NCI-H774 (cell line): Measurements from ENCODE around the gene MLYCD.
"Not testable (repeated sequence)": the region's sequence is repeated elsewhere in the genome, so short reads cannot be mapped to it uniquely, and the experiment has no call there.

Experiments used
- DNase-seq: peaks from one replicate; lab custom pipeline; 2025; lab: John Stamatoyannopoulos, UW

MLYCD gene

DNA sequence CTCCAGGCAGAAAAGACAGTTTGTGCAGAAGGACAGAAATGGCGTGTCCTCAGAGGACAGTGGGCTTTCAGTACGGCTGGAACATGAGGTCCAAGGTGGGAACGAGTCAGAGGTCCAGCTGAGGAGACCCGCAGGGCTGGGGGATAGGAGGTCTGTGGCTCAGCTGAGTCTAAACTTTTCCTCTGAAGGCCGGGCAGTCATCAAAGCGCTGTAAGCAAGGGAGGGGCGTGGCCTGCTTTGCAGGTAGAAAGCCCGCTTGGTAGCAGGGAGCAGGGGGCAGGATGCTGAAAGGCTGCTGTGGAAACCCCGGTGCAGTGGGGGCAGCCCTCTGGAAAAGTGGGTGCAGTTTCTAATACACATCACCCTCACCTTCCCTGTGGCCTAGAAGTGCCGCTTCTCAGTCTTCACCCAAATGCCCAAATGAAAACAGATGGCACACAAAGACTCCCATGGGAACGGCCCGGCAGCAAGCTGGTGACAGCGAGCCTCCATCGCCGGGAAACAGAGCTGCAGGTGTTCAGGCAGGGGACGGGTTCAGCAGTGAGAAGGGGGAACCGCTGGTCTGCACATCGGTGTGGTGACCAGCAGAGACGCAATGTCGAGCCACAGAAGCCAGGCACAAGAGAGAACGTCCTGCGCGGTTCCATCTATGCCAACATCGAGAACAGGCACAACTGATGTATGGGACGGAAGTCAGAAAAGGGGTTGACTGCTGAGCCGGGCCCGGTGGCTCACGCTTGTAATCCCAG, 41.9 kb downstream of the MLYCD start:
- DNase-seq: no peak

DNA sequence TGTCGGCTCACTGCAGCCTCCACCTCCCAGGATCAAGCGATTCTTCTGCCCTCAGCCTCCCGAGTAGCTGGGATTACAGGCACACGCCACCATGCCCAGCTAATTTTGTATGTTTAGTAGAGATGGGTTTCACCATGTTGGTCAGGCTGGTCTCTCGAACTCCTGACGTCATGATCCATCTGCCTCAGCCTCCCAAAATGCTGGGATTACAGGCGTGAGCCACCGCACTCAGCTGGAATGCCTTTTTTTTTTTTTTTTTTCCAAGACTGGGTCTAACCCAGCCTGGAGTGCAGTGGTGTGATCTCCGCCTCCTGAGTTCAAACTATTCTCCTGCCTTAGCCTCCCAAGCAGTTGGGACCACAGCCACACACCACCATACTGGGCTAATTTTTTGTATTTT, 42.6 kb downstream of the MLYCD start:
- DNase-seq: not testable (repeated sequence)

DNA sequence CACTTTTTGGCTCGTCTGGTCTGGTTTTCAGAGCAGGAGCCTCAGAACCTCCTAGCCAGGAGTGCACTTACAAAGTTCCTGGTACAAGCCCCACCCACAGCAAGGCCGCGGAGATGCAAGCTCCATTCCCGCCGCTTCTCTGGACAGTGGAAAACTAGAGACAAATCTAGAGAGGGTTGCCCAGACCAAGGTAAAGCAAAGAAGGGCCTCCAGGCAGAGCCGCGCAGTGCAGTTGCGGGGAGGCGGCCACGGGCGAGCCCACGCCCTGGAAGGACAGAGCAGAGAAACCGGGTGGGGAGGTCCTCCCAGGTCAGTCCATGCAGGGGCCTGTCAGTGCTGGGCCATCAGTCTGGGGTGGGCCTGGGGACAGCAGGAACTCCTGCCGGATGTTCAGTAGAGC, 43.2 kb downstream of the MLYCD start:
- DNase-seq: no peak

DNA sequence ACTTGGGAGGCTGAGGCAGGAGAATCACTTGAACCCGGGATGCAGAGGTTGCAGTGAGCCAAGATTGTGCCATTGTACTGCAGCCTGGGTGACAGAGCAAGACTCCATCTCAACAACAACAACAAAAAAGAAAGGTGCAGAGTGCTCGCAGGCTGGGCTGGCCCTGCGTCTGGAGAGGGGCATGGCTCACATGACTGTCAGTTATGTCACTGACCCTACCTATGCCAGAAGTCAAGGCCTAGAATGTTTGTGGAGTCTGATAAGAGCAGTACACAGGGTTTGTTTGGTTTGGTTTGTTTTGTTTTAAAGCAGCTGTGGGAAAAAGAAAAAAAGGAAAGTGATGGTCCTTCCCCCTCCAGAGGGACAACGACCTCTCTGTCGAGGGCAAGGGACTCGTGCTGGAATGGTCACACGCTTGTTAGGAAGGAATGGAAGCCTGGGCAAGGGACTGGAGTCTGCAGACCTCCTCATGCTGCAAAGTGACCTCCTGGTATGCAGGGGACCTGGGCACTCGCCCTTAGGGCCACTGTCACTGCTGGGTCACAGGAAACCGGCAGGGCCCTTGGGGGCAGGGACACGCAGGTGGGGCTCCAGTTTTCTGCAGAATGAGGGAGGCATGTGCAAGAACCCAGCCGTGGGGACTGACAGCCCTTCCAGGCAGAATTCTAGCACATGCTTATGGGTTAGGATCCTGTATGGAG, 44.0 kb downstream of the MLYCD start:
- DNase-seq: no peak

DNA sequence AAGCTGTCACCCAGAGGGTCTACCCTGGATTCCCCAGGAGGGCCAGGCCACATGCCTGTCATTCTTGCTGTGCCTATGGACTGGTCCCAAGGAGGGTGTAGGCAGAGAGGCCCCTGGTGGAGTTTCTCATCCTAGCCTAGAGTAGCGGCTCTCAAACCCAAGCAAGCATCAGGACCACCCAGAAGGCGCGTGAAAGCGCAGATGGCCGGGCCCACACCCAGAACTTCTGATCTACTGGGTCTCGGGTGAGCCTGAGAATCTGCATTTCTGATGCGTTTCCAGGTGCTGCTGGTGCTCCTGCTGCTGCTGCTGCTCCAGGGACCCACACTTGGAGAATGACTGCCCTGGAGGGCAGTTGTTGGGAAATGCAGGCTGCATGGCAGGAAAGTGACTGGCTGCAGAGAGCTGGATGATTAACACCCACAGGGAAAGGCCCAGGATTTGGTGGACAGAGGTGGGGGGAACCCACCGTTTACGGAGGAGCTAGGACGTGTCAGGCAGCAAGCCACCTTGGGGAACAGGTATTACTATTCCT, 44.7 kb downstream of the MLYCD start:
- no peak for DNase-seq

DNA sequence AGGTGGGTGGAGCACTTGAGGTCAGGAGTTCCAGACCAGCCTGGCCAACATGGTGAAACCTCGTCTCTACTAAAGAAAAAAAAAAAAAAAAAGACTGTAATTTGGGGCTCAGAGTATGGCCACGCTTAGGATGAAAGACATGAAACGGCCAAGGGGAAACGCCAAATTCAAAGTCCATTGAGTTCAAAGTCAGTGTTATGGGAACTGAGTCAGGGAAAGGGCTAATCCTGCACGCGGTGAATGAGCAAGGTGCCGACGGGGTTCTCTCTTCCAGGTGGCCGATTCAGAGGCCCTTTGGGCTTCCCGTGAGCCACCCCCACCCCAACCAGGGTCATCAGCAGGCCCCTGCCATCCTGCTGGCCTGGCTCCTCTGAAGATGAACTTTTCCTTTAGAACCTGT, 46.7 kb downstream of the MLYCD start:
- DNase-seq: no peak

DNA sequence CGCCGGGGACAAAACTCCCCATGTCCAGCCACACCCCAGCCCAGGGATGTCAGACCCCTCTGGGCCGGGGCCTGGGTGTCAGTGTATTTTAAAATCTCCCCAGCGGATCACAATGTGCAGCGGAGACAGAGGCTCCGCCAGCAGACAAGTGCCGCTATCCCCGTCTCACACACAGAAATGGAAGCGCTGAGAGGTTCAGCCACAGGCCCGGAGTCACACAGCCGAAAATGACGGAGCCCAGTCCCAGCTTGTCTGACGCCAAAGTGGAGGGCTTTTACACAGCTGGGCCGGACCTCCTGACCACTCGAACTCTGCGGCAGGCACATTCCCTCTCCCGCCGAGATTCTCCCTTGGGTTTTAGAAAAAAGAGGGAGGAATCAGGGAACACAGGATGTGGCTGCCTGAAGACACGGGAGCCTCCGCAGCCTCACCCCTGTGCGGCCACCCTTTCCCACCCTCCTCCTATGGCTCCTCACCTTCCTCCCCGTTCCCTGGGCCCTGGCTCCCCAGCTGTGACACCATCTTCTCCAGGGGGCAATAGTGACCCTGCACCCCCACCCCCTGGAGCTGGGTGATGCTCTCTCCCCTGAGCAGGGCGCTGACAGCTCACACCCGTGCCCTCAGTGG, 47.4 kb downstream of the MLYCD start:
- DNase-seq: no peak

DNA sequence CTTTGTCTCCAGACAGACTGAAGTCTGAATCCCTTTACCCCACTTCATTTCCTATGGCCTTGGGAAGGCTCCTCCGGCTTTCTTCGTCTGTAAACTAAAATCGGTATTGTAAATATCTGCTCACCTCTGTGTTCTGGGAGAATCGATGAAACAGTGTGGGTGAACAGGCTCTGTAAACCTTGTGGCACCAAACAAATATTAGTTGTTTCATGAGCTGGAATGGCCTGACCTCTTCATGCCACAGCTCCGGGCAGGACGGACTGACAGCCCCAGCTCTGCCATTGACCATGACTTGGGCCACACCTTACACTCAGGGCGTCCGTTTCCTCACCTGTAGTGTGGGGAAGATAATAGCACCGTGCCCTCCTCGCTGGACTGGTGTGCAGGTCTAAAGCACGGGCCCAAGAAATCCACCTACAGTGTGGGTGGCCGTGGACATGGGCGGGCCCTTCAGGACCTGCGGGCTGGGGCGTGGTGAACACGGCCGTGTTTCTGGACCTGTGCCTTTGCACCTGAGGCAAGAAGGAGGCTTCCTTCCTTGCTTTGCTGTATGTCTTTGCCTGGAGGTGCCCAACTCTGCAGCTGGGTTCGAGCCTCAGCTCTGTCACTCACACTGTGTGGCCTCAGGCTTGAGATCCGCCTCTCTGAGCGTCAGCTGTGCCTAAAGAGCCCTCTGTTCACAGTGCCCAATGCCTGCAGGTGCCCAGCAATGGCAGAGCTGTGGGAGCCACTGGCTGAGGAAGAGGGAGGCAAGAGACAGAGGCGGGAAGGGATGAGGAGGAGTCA, 48.1 kb downstream of the MLYCD start:
- no peak for DNase-seq

DNA sequence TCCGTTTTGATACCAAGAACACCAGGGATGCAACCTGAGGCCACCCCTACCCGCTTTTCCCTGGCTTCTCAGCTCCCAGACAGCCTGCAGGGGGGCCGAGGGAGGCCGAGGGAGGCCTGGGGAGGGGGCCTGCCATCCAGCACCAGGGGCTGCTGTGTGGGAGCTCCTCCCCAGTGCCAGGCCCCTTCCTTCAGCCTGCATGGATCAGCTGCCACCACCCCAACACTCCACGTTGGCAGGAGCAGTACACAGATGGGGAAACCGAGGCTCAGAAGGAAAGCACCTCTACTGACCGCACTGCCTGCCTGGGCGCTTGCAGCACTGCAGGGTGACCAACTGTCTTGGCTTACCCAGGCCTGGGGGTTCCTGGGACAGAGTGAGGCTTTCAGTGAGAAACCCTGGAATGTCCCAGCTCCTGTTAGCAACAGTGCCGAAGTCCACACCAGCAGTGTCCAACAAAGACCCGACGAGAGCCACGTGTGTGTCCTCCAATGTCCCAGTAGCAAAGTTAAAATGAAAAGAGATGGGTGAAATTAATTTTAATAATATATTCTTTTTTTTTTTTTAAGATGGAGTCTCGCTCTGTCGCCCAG, 48.8 kb downstream of the MLYCD start:
- DNase-seq: no peak

DNA sequence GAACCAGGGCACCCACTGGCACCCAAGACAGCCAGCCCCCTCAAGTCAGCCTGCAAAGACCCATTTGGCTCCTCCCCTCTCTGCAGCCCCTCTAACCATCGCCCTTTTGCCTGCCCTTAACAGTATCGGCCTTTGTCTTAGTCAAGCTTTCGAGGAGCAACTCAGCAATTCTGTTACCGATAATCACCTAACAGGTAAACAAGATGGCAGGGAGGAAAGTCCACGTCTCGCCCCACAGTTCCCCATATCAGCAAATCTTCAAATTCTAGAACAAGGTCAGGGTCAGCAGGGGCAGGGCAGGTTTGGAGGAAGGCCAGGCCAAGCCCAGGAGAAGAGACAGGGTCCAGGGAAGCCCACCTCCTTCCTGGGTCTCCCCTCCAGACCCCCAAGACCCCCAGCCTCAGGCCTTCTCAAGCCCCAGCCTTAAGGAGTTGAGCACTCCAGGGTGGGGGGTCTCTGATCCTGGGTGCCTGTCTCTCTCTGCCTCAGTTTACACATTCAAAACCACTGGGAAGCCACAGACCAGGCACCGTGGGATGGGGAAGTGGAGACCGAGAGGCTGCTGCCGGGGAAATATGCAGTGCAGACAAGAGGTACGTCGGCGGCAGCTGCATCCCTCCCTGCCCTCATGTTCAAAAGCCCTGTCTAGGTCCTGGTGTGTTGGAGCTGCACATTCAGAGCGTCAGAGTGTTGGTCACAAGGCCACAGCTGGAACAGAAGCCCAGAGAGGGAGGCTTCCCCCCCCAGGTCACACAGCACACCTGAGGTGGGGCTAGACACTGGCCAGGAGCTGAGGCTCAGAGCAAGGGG, 50.2 kb downstream of the MLYCD start:
- no peak for DNase-seq

DNA sequence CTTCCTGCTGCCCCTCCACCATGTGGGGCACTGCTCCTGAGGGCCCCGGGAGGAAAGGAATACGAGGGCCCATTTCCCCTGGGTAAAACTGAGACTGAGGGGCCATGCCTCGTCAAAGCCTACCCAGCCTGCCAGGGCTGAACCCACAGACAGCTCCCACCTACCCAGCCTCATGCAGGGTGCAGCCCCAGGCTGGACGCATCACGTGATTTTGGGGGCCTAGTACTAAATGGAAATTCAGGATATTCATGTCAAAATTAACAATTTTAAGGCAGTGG, 50.7 kb downstream of the MLYCD start:
- DNase-seq: no peak

DNA sequence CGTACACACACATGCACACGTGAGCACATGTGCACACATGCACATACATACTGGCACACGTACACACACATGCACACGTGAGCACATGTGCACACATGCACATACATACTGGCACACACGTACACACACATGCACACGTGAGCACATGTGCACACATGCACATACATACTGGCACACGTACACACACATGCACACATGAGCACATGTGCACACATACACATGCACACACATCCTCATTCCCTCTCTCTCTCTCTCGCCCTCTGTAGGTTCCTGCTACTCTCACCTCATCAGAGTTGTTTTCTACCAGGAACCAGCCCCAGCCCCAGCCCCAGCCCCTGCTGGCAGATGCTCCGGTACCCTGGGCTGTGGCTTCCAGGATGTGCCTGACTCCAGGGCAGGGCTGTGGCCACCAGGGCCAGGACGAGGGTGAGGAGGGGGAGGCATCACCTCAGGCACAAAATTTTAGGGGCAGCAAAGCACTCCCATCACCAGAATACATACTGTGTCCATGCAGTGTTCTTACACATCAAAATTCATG, 52.0 kb downstream of the MLYCD start:
- DNase-seq: not testable (repeated sequence)

DNA sequence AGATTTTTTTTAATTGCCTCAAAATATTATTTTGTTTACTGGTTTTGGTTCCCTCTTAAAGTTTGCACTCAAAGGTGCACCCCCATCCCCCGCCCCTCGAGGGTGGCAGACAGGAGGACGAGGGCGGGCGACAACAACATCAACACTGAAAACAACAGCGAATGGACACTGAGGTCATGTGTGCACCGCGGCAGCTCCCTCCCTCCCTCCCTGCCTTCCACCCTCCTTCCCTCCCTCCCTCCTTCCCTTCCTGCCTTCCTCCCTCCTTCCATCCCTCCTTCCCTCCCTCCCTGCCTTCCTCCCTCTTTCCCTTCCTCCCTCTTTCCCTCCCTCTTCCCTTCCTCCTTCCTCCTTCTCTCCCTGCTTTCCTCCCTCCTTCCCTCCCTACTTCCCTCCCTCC, 52.6 kb downstream of the MLYCD start:
- no peak for DNase-seq

DNA sequence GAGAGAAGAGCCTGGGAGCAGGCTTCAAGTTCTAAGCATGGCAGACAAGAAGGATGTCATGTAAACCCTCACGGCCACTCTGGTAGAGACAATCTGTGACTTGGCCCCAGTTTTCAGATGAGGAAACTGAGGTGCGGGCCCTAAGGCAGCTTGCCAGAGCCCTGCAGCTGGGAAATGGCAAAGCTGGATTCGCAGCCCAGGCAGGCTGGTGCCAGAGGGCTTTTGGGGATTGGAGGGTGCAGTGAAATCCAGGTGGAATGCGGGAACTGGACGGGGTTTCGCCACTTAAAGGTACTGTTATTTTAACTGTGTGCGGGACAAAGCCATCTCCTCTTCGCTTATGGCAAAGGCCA, 53.6 kb downstream of the MLYCD start:
- no peak for DNase-seq

DNA sequence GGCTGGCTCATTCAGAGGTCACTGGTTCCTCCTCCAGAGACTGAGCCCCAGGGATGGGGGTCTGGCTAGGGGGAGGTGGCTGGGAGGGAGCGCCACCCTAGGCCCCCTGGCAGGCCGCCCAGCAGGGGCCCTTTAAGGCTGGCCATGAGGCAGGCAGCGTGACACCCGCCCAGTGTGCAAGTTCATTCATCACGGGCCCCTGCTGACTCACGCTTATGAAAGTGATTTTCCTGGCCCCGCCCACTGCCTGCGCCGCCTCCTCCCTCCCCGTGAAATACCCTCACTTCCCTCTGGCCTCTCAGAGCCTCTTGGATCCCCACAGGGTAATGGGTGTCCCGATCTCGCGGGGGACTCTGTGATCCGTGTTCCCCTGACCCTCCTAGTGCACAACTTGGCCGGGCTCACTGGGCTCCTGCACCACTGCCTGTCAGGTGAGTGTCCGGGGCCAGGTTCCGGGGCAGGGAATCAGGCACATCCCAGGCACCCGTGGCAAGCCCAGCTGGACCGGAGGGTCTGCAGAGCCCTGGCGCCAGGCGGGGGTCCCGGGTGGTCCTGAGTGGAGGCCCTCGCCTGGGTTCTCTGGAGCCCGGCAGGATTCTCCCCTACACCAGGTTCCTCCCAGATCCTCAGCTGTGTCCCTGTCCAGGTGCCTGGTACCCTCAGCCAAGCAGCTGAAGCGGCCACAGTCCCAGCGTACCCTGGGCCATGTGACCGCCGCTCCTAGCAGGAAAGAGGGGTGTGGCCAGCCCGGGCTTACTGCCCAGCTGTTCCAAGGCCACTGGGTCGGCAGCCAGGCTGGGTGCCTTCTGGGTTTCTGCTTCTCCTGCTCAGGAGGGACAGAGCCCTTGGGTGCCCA, 54.3 kb downstream of the MLYCD start, which contains the start of gene OSGIN1:
Gene OSGIN1 (plus strand): TSS at position 301 of the 856 bp plus-strand sequence. CDS start 4,432 bp downstream, outside the sequence.
- peak; percentile 56 for DNase-seq

DNA sequence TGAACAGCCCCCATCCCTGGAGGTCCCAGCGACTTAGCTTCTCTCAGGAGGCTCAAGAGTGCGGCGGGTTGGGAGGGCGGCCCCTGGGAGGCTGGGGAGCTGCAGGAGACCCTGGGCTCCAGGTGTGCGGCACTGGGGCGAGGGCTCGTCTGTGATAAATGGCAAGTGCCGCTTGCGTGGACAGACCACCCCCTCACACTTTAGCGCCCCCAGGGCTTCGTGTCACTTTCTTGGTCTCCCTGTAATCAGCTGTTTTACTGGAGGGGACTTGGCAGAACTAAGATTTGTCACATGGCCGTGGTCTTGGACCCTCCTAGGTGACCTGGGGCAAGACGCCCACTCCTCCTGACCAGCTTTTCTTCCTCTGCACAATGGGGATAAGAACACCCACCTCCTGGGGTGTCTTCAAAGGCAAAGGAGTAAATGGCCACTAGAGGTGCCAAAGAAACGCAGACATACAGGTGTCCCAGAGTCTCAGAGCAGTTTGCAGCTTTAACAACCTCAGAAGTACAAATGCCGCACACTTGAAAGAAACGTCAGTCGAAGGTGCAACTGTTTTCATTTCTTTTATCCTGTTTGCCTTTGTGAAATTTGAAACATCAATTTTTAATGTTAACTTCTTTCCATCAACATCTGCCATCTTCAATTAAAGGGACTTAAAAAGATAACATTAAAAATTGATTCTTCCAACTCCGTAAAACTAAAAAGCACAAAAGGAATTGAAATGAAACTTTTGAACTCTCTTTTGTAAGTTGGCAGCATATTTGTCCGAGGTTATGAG, 55.1 kb downstream of the MLYCD start:
- no peak for DNase-seq

DNA sequence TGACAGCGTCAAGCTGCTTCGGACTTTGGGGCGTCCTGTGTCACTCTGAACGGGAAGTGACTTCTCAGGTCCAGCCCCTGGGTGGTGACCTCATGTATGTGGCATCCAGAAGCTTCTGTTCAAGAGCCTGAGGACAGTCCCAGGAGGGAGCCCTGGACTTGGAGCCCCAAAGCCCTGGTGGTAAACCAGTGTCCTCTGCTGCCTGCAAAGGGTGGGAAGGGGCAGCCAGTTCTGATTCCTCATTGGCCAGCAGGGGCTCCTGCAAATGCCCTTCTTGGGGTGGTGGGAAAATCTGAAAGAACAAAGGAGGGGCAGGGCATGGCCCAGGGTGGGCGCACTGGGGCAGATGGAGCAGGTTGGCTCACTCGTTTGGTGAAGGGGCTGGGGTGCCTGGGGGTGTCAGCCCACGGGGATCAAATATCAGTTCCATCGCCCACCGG, 55.7 kb downstream of the MLYCD start:
- no peak for DNase-seq

DNA sequence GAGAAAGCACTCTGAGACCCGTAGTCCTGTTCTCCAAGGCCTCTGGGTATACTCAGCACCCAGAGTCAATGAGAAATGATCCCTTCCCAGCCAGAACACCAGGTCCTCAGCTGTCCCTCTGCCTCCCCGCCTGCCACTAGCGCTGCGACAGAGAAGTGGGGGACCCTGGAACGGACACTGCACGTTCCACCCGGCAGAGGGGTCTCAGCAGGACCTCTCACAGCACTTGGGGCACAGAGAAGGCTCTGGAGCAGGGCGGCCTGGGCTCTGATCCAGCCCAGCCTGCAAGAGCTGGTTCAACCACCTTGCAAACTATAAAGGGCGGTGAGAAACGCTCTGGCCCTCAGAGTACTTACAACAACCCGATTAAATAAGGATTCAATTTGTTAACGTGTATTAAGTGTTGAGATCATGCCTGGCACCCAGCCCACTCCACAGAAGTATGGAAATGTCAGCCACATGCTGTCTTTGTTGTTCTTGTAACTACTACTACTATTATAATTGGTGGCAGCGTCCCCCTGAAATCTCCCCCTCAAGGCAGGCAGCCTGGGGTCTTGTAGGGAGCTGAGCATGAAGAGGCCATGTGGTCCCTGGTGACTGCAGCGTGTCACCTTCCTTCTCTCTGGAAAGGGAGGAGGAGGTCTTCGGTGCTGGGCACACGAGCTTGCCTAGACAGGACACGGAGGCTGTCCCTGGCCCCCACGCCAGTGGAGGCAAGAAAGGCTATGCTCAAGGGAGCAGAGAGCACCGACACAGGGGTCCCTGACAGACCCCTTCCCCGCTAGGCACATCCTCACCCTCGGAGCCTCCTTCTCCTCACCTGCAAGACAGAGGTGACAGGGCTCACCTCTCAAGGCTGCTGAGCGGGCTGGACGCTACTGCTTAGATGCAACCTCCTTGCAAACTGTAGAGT, 56.6 kb downstream of the MLYCD start:
- no peak for DNase-seq
